K562 (cell line): Measurements from ENCODE around the gene CPNE1.

ENCODE experiments used
- ATF7 ChIP-seq: fragments of 450-650 bp; IDR thresholded peaks from 2 replicates; pipeline ENCODE4 v1.7.1; 2014; ENCODE audit warnings: mild to moderate bottlenecking, moderate library complexity
- BCL6 ChIP-seq: fragments of 250-450 bp; sonication (Bioruptor Pico); IDR thresholded peaks from 2 replicates; pipeline ENCODE4 v1.4.0; 2020
- CC2D1A ChIP-seq: fragments of 450-650 bp; IDR thresholded peaks from 2 replicates; pipeline ENCODE4 v1.6.1; 2017; ENCODE audit warnings: mild to moderate bottlenecking
- CTCF ChIP-seq, 3 experiments: IDR thresholded peaks in 2 of 3; conservative IDR thresholded peaks in 1 of 3; 2 replicates each; pipeline ENCODE4 v1.5.1; 2011 to 2012; ENCODE audit warnings: low read length in 3 of 3, mild to moderate bottlenecking in 3 of 3, control low read depth in 2 of 3, improper control_type of control experiment in 1 of 3, inconsistent platforms in 1 of 3, low read depth in 1 of 3, mixed read lengths in 1 of 3, moderate library complexity in 1 of 3; ENCODE audit not compliant: insufficient read depth in 2 of 3
- E2F4 ChIP-seq: sonication (generic); formaldehyde crosslinking; IDR thresholded peaks from 2 replicates; pipeline ENCODE4 v1.8.0; 2022; ENCODE audit warnings: mild to moderate bottlenecking, low read depth, missing genetic modification reagents
- HDAC2 ChIP-seq: fragments of 450-650 bp; IDR thresholded peaks from 2 replicates; pipeline ENCODE4 v1.6.1; 2016; ENCODE audit warnings: mild to moderate bottlenecking
- POLR2A ChIP-seq: fragments of 450-650 bp; conservative IDR thresholded peaks from 2 replicates; pipeline ENCODE4 v1.6.1; 2016
- SPI1 ChIP-seq: IDR thresholded peaks from 2 replicates; pipeline ENCODE4 v1.6.1; 2011; ENCODE audit warnings: low read depth, low read length, control low read depth, borderline replicate concordance
- ZC3H8 ChIP-seq: fragments of 450-650 bp; IDR thresholded peaks from 2 replicates; pipeline ENCODE4 v1.6.1; 2017
- ZNF24 ChIP-seq: fragments of 450-650 bp; IDR thresholded peaks from 2 replicates; pipeline ENCODE4 v1.6.1; 2016
- ZNF282 ChIP-seq: sonication (generic); formaldehyde crosslinking; IDR thresholded peaks from 2 replicates; pipeline ENCODE4 v1.8.1; 2023; ENCODE audit warnings: missing genetic modification reagents

- TF ChIP-seq E2F4 (CRISPR knock-in tag) (no peak), ATF7 (no peak), CC2D1A (no peak), HDAC2 (no peak), BCL6 (CRISPR knock-in tag) (no peak), ZNF282 (CRISPR knock-in tag) (no peak), SPI1 (no peak), ZNF24 (no peak), ZC3H8 (no peak), POLR2A (no peak), CTCF (IDR thresholded peaks at IDR 0.05 in 2 of 3, conservative IDR thresholded peaks at IDR 0.05 in 1 of 3; ENCODE audit: insufficient read depth in 2 of 3, low read depth in 1 of 3, low read length in 3 of 3) (no peak)
These were observed 76.3 kb downstream of the CPNE1 start for GRCh38 chr20:35588397-35588796.
